ENCODE results near the gene SLC9A5. TPM values are rescaled to one million over a fixed set of nuclear protein-coding genes. Genes with fewer than 3 reads are reported as not detected.
A peak's percentile ranks its signal among the peaks of the same experiment; 100 is the strongest.

Gene SLC9A5
- total RNA-seq, 2 donors from 2014 or later, result 0.61 to 1.3 TPM

GRCh38 chr16:67291461-67291860, 42.7 kb downstream of the SLC9A5 start:
- DNase-seq, result no peak
- intact Hi-C loops (cut with DNase I, micrococcal nuclease), result no loop called here
- no peak for ATAC-seq

GRCh38 chr16:67294171-67294757, 45.5 kb downstream of the SLC9A5 start:
- DNase-seq, result no peak
- no peak for ATAC-seq
- intact Hi-C loops (cut with DNase I, micrococcal nuclease), result no loop called here

- intact Hi-C loops (cut with DNase I, micrococcal nuclease), result no loop called here
- ATAC-seq, result no peak
- no peak for DNase-seq
Measured at GRCh38 chr16:67294938-67295361, 46.2 kb downstream of the SLC9A5 start.

GRCh38 chr16:67296420-67296819, 47.6 kb downstream of the SLC9A5 start:
- no peak for DNase-seq
- intact Hi-C loops (cut with DNase I, micrococcal nuclease), result no loop called here

GRCh38 chr16:67298277-67298676, 49.5 kb downstream of the SLC9A5 start:
- no peak for DNase-seq
- intact Hi-C loops (cut with DNase I, micrococcal nuclease), result no loop called here
- ATAC-seq, result no peak

More at GRCh38 chr16:67296420-67296819, 47.6 kb downstream of the SLC9A5 start:
- peak; percentile 17 for ATAC-seq

GRCh38 chr16:67299269-67299668, 50.5 kb downstream of the SLC9A5 start:
- intact Hi-C loops (cut with DNase I, micrococcal nuclease), result no loop called here
- DNase-seq (no peak), ATAC-seq (no peak)

- ATAC-seq (no peak), DNase-seq (no peak)
- intact Hi-C loops (cut with DNase I, micrococcal nuclease), result no loop called here
Measured at GRCh38 chr16:67301080-67301782, 52.5 kb downstream of the SLC9A5 start.

GRCh38 chr16:67302076-67302475, 53.3 kb downstream of the SLC9A5 start:
- no peak for DNase-seq
- ATAC-seq, result no peak
- intact Hi-C loops (cut with DNase I, micrococcal nuclease), result no loop called here

GRCh38 chr16:67302970-67303369, 54.2 kb downstream of the SLC9A5 start:
- no peak for ATAC-seq
- intact Hi-C loops (cut with DNase I, micrococcal nuclease), result no loop called here
- DNase-seq, result no peak

- no peak for DNase-seq
- ATAC-seq, result no peak
Measured at GRCh38 chr16:67304020-67304419, 55.2 kb downstream of the SLC9A5 start.

GRCh38 chr16:67305216-67306071, 56.7 kb downstream of the SLC9A5 start:
- no peak for ATAC-seq

More at GRCh38 chr16:67304020-67304419, 55.2 kb downstream of the SLC9A5 start:
- intact Hi-C loops (cut with DNase I, micrococcal nuclease), result no loop called here

GRCh38 chr16:67310561-67310960, 61.8 kb downstream of the SLC9A5 start:
- ATAC-seq, result no peak
- intact Hi-C loops (cut with DNase I, micrococcal nuclease), result no loop called here
- no peak for DNase-seq

More at GRCh38 chr16:67305216-67306071, 56.7 kb downstream of the SLC9A5 start:
- intact Hi-C loops (cut with DNase I, micrococcal nuclease), result no loop called here
- DNase-seq, result no peak

GRCh38 chr16:67311607-67312488, 63.1 kb downstream of the SLC9A5 start:
- intact Hi-C loops (cut with DNase I, micrococcal nuclease), result no loop called here
- DNase-seq (peak in 1 of 2 donors; percentile 35), ATAC-seq (no peak)

GRCh38 chr16:67312719-67313118, 63.9 kb downstream of the SLC9A5 start:
- ATAC-seq (no peak), DNase-seq (no peak)
- intact Hi-C loops (cut with DNase I, micrococcal nuclease), result no loop called here

- ATAC-seq, result no peak
- DNase-seq, result no peak
- intact Hi-C loops (cut with DNase I, micrococcal nuclease), result no loop called here
Measured at GRCh38 chr16:67317853-67318252, 69.1 kb downstream of the SLC9A5 start.

All from left colon (tissue), 2 donors.